Uterus (tissue), 4 donors: ENCODE measurements around the gene EEA1. TPM values are rescaled to one million over a fixed set of nuclear protein-coding genes. Genes with fewer than 3 reads are reported as not detected.

Experiments
- DNase-seq, 2 donors: peaks; one replicate each; pipeline ENCODE4 v3.0.0-alpha.2; 2019 to 2020
- H3K27ac ChIP-seq, 2 donors: fragments of 200-600 bp; sonication (generic); 1 replicate in 1 of 2; 2 replicates in 1 of 2; pipeline ENCODE4 v1.5.1; 2016 to 2018
- H3K27me3 ChIP-seq, 2 donors: fragments of 200-600 bp; sonication (generic); one replicate each; pipeline ENCODE4 v1.5.1; 2018 to 2019; ENCODE audit warnings: control low read depth in 1 of 2
- H3K36me3 ChIP-seq, 2 donors: fragments of 200-600 bp; sonication (generic); one replicate each; pipeline ENCODE4 v1.5.1; 2019; ENCODE audit warnings: control low read depth in 1 of 2
- H3K4me1 ChIP-seq, 2 donors: fragments of 200-600 bp; sonication (generic); one replicate each; pipeline ENCODE4 v1.5.1; 2018 to 2019; ENCODE audit warnings: control low read depth in 1 of 2
- H3K4me3 ChIP-seq, 2 donors: fragments of 200-600 bp; sonication (generic); 1 replicate in 1 of 2; 2 replicates in 1 of 2; pipeline ENCODE4 v1.5.1; 2018 to 2019; ENCODE audit warnings: mild to moderate bottlenecking in 1 of 2
- H3K9me3 ChIP-seq, 2 donors: fragments of 200-600 bp; sonication (generic); one replicate each; pipeline ENCODE4 v1.5.1; 2019; ENCODE audit warnings: control low read depth in 1 of 2
- CTCF ChIP-seq, 4 experiments: fragments of 200-600 bp in 2 of 4; fragments of 450-650 bp in 2 of 4; sonication (generic) in 2 of 4; IDR thresholded peaks; one replicate each; pipeline ENCODE4 v1.5.1; 2016 to 2019; ENCODE audit warnings: antibody characterized with exemption in 4 of 4, mild to moderate bottlenecking in 2 of 4, moderate library complexity in 1 of 4
- POLR2A ChIP-seq, 2 donors: fragments of 450-650 bp; IDR thresholded peaks; one replicate each; pipeline ENCODE4 v1.6.1; 2016; ENCODE audit warnings: antibody characterized with exemption in 2 of 2, mild to moderate bottlenecking in 1 of 2, moderate library complexity in 1 of 2
- intact Hi-C: fragments of 100-400 bp; cut with DNase I; formaldehyde crosslinking; loops from one replicate; pipeline ENCODE4 v1.15.1; 2023; ENCODE audit warnings: low total_unique reads
- total RNA-seq, 4 donors: library from RNA; depleted of rRNA in 3 of 4; stranded (reverse); fragments of >200 nt in 3 of 4; gene quantifications; one replicate each; pipeline versions ENCODE4 v1.1.0 to v1.2.4, GENCODE V29; 2014 to 2023
- donor health status: DM: yes; HTN: yes; CAD: no.

The EEA1 gene
- total RNA-seq, 4 donors from 2014 or later, result 15.4 to 53.0 (median 31.6) TPM

- Histone ChIP-seq H3K27ac (peak overlapping the region; percentile 76 to 85), H3K36me3 (no peaks in the 10 kb centered on the region), H3K27me3 (no peaks in the 10 kb centered on the region), H3K4me1 (peaks cover 0 to 5% of the 10 kb centered on the region in 2 donors), H3K9me3 (no peaks in the 10 kb centered on the region), H3K4me3 (no peak overlapping the region)
- DNase-seq, result no peak
- TF ChIP-seq POLR2A (IDR thresholded peaks at IDR 0.05) (no peak), CTCF (IDR thresholded peaks at IDR 0.05) (no peak)
- intact Hi-C loops, result no loop called here
Observed at GRCh38 chr12:92898755-92899154, 30.3 kb downstream of the EEA1 start.

GRCh38 chr12:92897844-92898243 lies 31.3 kb downstream of the EEA1 start:
- TF ChIP-seq POLR2A (IDR thresholded peaks at IDR 0.05) (no peak), CTCF (IDR thresholded peaks at IDR 0.05) (no peak)
- Histone ChIP-seq H3K27ac (peak overlapping the region; percentile 76 to 85), H3K36me3 (no peaks in the 10 kb centered on the region), H3K4me3 (no peak overlapping the region), H3K27me3 (no peaks in the 10 kb centered on the region), H3K4me1 (peaks cover 0 to 5% of the 10 kb centered on the region in 2 donors), H3K9me3 (no peaks in the 10 kb centered on the region)
- intact Hi-C loops, result no loop called here
- DNase-seq, result no peak

- TF ChIP-seq CTCF (IDR thresholded peaks at IDR 0.05) (no peak), POLR2A (IDR thresholded peaks at IDR 0.05) (no peak)
- no peak for DNase-seq
- no peaks in the 10 kb centered on the region for H3K4me1 ChIP-seq
- intact Hi-C loops, result no loop called here
- H3K27ac ChIP-seq, result no peak overlapping the region
- H3K27me3 ChIP-seq, result no peaks in the 10 kb centered on the region
- no peak overlapping the region for H3K4me3 ChIP-seq
- no peaks in the 10 kb centered on the region for H3K36me3 ChIP-seq
- H3K9me3 ChIP-seq, result no peaks in the 10 kb centered on the region
Observed at GRCh38 chr12:92890601-92891106, 38.4 kb downstream of the EEA1 start.

GRCh38 chr12:92886131-92886530 lies 43.0 kb downstream of the EEA1 start:
- intact Hi-C loops, result no loop called here
- no peaks in the 10 kb centered on the region for H3K9me3 ChIP-seq
- no peak for DNase-seq
- H3K27me3 ChIP-seq, result no peaks in the 10 kb centered on the region
- H3K27ac ChIP-seq, result no peak overlapping the region
- H3K4me3 ChIP-seq, result no peak overlapping the region
- H3K4me1 ChIP-seq, result no peaks in the 10 kb centered on the region
- H3K36me3 ChIP-seq, result no peaks in the 10 kb centered on the region
- TF ChIP-seq CTCF (IDR thresholded peaks at IDR 0.05) (no peak), POLR2A (IDR thresholded peaks at IDR 0.05) (no peak)

GRCh38 chr12:92879698-92880322 lies 49.3 kb downstream of the EEA1 start:
- Histone ChIP-seq H3K27ac (no peak overlapping the region), H3K27me3 (no peaks in the 10 kb centered on the region), H3K36me3 (no peaks in the 10 kb centered on the region), H3K9me3 (no peaks in the 10 kb centered on the region), H3K4me3 (no peak overlapping the region), H3K4me1 (no peaks in the 10 kb centered on the region)
- no peak for DNase-seq
- intact Hi-C loops, result no loop called here
- TF ChIP-seq POLR2A (IDR thresholded peaks at IDR 0.05) (no peak), CTCF (IDR thresholded peaks at IDR 0.05) (no peak)
